Mammary epithelial cell (primary cell): ENCODE results near the gene VPS54.

Source experiments
- CTCF ChIP-seq, 2 donors: IDR thresholded peaks in 1 of 2; conservative IDR thresholded peaks in 1 of 2; 2 replicates each; pipeline ENCODE4 v1.5.1; 2011 to 2012; ENCODE audit warnings: inconsistent platforms in 2 of 2, low read length in 2 of 2, mild to moderate bottlenecking in 2 of 2, control low read depth in 1 of 2, low read depth in 1 of 2; ENCODE audit not compliant: insufficient read depth in 1 of 2; ENCODE audit errors: extremely low read depth in 1 of 2
- EZH2 ChIP-seq: IDR thresholded peaks from 2 replicates; pipeline ENCODE4 v1.6.1; 2012; ENCODE audit warnings: low read length, inconsistent platforms, borderline replicate concordance

GRCh38 chr2:63894167-63894566 is 125.1 kb downstream of the VPS54 start:
- TF ChIP-seq CTCF (conservative IDR thresholded peaks at IDR 0.05 in 1 of 2, IDR thresholded peaks at IDR 0.05 in 1 of 2; ENCODE audit: extremely low read depth in 1 of 2, insufficient read depth in 1 of 2, low read depth in 1 of 2, low read length in 2 of 2), result no peak
- no peak for TF ChIP-seq EZH2
